Measurements from ENCODE around the gene ALAD. TPM values are rescaled to one million over a fixed set of nuclear protein-coding genes. Genes with fewer than 3 reads are reported as not detected.
A peak's percentile ranks its signal among the peaks of the same experiment; 100 is the strongest.

Gene ALAD
- total RNA-seq, 1 donor from 2014 or later = 24.3 TPM

DNA sequence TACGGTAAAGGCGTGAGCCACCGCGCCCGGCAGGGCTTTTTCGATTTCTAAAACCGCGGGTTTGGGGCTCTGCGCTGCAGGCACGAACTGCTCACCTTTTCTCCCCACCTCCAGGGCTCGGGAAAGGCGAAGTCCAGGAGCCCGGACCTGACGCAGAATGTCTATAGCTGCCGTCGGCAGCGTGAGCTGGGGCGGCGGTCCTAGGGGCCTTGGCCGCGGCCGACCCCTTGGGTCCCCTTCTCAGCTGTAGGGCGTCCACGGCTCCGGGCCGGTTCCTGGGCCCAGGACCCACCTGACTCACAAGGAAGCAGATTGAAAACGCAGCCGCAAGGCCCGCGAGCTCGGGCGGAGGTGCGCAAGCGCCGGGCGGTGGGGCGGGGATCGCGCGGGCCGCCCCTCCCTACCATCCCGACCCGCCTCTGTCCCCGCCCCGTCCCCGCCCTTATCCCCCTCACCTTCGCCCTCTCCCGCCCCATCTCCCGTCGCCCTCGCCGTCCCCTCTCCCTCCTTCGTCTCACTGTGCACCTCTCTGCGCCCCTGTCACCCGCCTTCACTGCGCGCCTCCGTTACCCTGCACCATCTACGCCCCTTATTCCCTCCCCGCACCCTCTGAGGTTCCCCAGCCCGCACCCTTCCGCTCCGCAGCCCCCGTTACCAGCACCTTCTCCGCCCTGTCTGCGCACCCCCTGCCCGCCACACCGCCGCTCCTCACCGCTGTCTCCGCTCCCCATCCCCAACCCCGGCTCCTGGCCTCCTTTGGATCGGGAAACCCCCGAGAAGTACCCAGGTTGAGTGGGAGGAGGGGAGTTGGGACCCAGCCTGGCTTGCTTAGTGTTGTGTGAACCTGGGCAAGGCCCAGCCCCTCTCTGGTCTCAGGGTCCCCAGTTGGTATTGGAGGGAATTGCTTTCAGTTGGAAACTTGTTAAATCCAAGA lies 24.2 kb downstream of the ALAD start, which contains the start of gene HDHD3:
HDHD3 (minus strand) TSS at position 353 of the 934 bp plus-strand sequence. CDS start 2,632 bp downstream, outside the sequence.
- CTCF ChIA-PET = interaction anchor here (1.0 kb wide), 1 partner anchor 25 kb away, joined by 3 read pairs; no protein-coding TSS in a partner anchor

DNA sequence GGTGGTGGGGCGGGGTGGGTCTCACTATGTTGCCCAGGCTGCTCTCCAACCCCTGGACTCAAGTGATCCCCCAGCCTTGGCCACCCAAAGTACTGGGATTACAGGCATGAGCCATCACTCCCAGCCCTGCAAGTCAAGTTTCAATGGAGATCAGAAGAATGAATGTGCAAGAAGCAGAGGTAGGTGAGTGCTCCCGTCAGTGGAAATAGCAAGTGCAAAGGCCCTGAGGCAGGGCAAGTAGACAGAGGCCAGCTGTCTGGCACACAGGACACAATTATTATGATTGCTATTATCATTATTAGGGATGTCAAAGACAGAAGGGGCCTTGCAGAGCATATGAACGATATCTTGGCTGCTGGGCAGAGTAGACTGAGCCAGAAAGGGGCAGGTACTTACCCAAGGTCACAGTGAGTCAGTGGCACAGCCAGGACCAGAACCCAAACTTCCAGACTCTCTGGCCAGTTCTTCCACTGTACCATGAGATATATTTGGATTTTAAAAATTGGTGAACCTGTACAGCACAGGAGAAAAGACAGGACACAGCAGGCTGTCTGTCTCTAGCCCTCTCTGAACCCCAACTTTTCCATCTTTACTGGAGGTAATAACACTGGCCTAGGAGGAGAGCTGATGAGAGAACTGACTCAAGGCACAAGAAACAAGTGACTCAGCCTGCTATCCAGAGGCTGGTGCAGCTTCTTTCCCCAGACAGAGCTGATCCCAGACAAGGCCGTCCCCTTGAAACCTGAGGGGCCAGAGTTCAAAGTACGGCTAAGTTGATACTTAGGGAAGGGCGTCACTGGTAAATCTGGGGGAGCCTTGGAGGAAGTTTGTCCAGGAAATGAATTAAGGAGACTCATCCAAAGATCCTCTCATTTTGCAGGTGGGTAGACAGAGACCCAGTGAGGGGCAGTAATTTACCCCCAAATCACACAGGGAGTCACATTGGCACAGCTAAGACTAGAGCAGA lies 25.7 kb downstream of the ALAD start:
- intact Hi-C loops (cut with micrococcal nuclease) = loop anchor here (1.0 kb wide), 3 partner anchors 35 to 154 kb away; partner anchors contain the start of genes C9orf43, FKBP15, POLE3 and SLC31A1
- TF ChIP-seq, protein P1, sequence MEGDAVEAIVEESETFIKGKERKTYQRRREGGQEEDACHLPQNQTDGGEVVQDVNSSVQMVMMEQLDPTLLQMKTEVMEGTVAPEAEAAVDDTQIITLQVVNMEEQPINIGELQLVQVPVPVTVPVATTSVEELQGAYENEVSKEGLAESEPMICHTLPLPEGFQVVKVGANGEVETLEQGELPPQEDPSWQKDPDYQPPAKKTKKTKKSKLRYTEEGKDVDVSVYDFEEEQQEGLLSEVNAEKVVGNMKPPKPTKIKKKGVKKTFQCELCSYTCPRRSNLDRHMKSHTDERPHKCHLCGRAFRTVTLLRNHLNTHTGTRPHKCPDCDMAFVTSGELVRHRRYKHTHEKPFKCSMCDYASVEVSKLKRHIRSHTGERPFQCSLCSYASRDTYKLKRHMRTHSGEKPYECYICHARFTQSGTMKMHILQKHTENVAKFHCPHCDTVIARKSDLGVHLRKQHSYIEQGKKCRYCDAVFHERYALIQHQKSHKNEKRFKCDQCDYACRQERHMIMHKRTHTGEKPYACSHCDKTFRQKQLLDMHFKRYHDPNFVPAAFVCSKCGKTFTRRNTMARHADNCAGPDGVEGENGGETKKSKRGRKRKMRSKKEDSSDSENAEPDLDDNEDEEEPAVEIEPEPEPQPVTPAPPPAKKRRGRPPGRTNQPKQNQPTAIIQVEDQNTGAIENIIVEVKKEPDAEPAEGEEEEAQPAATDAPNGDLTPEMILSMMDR (IDR thresholded peaks at IDR 0.05) = no peak
- no peak for ATAC-seq (ENCODE audit: low read depth)
- Mint-ChIP-seq H3K4me3 (peak overlapping the region; percentile 92), H3K27me3 (no peaks in the 10 kb centered on the region), H3K27ac (peak overlapping the region; percentile 46), H3K9me3 (no peaks in the 10 kb centered on the region), H3K4me1 (peaks cover 22% of the 10 kb centered on the region), H3K36me3 (ENCODE audit: low read depth) (peaks cover 28% of the 10 kb centered on the region)
- no peak for DNase-seq
- ChIA-PET CTCF (no interaction called here), POLR2A (interaction anchor here (0.6 to 2.2 kb wide), 15 partner anchors 9 to 1513 kb away, joined by 3 to 23 read pairs (median 8); partner anchors contain the start of genes ALAD, BSPRY, C9orf43 and CDC26)

More for the DNA sequence above, 24.2 kb downstream of the ALAD start, which contains the start of gene HDHD3:
- POLR2A ChIA-PET = interaction anchor here (0.6 to 2.2 kb wide), 15 partner anchors 10 to 1698 kb away, joined by 3 to 23 read pairs (median 8); partner anchors contain the start of genes ALAD, BSPRY, C9orf43 and CDC26
- intact Hi-C loops (cut with micrococcal nuclease) = loop anchor here (1.0 kb wide), 7 partner anchors 24 to 205 kb away; partner anchors contain the start of genes ALAD, C9orf43, CDC26 and FKBP15
- TF ChIP-seq, protein P1 (IDR thresholded peaks at IDR 0.05) = no peak
- Mint-ChIP-seq H3K4me1 (peaks cover 32% of the 10 kb centered on the region), H3K27me3 (no peaks in the 10 kb centered on the region), H3K9me3 (no peaks in the 10 kb centered on the region), H3K36me3 (ENCODE audit: low read depth) (peaks cover 28% of the 10 kb centered on the region), H3K4me3 (peak within 1 kb of the TSS; percentile 92), H3K27ac (peak within 1 kb of the TSS; percentile 81)
- DNase-seq = peak; percentile 78
- peak; percentile 90 for ATAC-seq (ENCODE audit: low read depth)

DNA sequence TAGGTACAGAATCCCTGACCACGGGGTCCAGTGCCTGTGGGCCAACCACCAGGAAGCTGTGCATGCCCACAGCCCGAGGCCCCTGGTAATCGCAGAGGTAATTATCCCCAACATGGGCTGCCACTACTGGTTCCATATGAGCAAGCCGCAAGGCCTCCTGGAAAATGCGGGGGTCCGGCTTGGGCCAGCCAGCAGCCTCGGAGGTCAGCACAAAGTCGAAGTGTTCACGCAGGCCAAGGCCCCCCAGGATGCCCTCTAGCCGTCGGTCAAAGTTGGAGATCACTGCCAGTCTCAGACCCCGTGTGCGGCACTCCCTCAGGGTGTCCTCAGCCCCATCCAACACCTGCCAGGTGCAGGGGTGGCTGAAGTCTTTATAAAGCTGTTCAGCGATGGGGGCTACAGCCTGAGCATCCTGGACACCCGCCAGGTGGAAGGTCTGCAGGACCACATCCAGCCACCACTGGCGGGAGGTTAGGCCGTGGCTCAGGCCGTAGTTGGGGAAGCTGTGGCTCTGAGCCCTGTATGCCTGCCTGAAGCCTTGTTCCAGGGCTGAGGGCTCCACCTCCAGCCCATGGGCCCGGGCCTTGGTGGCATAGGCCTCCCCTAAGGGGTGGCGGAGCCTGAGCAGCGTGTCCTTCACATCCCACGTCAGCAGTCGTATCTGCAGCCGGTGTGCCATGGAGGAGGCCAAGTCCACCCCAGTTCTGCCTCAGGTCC lies 27.2 kb downstream of the ALAD start:
- ATAC-seq (ENCODE audit: low read depth) = no peak
- H3K27ac Mint-ChIP-seq = no peak overlapping the region
- no peaks in the 10 kb centered on the region for H3K27me3 Mint-ChIP-seq
- ChIA-PET CTCF (no interaction called here), POLR2A (interaction anchor here (1.2 kb wide), 1 partner anchor 37 kb away, joined by 3 read pairs; the partner anchor contains the start of genes C9orf43 and POLE3)
- intact Hi-C loops (cut with micrococcal nuclease) = no loop called here
- H3K4me1 Mint-ChIP-seq = peaks cover 18% of the 10 kb centered on the region
- H3K9me3 Mint-ChIP-seq = no peaks in the 10 kb centered on the region
- H3K4me3 Mint-ChIP-seq = no peak overlapping the region
- H3K36me3 Mint-ChIP-seq (ENCODE audit: low read depth) = peaks cover 28% of the 10 kb centered on the region
- no peak for DNase-seq
- TF ChIP-seq, protein P1 (IDR thresholded peaks at IDR 0.05) = no peak

DNA sequence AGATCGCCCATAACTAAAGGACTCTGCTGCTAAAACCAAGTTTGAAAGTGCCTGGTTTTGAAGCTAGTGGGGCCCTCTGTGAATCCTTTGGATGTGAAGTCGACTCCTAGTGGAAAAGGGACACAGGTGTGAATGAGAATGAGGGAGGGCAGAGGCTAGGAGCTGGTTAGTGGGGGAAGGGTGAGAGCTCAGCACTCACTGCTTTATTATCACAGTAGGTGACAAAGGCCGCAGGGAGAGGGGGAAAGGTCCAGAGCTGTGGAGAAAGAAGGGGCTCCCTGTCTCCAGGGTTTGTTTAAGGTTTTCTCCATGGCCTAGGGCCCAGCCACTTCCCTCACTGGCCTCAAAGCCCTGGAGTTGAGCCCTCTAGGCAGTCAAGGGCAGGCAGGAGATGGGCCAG lies 27.8 kb downstream of the ALAD start:
- DNase-seq (no peak), ATAC-seq (ENCODE audit: low read depth) (no peak)
- Mint-ChIP-seq H3K9me3 (no peaks in the 10 kb centered on the region), H3K27me3 (no peaks in the 10 kb centered on the region), H3K36me3 (ENCODE audit: low read depth) (peaks cover 28% of the 10 kb centered on the region), H3K4me3 (no peak overlapping the region), H3K27ac (no peak overlapping the region), H3K4me1 (peaks cover 18% of the 10 kb centered on the region)
- intact Hi-C loops (cut with micrococcal nuclease) = no loop called here
- POLR2A ChIA-PET = no interaction called here
- CTCF ChIA-PET = no interaction called here
- TF ChIP-seq, protein P1 (IDR thresholded peaks at IDR 0.05) = no peak

All from activated B cell treated with CpG ODN at 0.5 μM for 24 hours (primary cell).